ENCODE results near the gene LYZ. TPM values are rescaled to one million over a fixed set of nuclear protein-coding genes. Genes with fewer than 3 reads are reported as not detected.

LYZ gene
- total RNA-seq, 2 experiments from 2014 or later = not detected

DNA sequence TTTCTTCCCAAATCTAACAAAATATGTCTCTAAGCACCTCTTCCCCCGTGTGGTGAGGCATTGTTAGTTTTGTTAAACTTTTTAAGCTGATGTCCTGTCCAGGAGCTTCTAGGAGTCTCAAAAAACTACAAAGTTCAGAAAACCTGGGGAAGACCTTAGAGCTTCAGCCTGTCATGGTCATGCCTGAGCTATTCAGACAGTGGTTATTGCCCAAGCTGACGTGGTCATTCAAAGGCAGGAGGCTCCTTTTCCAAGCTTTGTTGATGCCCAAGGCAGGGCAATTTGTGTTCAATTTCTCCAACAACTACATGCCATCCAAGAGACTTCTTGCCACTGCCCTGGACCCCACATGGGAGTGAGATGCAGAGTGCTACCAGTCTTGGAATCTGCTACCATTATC lies 5.8 kb upstream of the LYZ start:
- Mint-ChIP-seq H3K4me3 (no peak overlapping the region), H3K27ac (no peak overlapping the region), H3K4me1 (ENCODE audit: low read depth) (no peaks in the 10 kb centered on the region), H3K27me3 (ENCODE audit: low read depth) (no peaks in the 10 kb centered on the region), H3K36me3 (ENCODE audit: low read depth) (no peaks in the 10 kb centered on the region), H3K9me3 (no peaks in the 10 kb centered on the region)
- no peak for DNase-seq
- CTCF ChIA-PET = interaction anchor here (2.2 kb wide), 1 partner anchor 15 kb away, joined by 8 read pairs; no protein-coding TSS in a partner anchor
- intact Hi-C loops (cut with micrococcal nuclease) = loop anchor here (5.0 kb wide), 1 partner anchor 1095 kb away; no protein-coding TSS in a partner anchor

DNA sequence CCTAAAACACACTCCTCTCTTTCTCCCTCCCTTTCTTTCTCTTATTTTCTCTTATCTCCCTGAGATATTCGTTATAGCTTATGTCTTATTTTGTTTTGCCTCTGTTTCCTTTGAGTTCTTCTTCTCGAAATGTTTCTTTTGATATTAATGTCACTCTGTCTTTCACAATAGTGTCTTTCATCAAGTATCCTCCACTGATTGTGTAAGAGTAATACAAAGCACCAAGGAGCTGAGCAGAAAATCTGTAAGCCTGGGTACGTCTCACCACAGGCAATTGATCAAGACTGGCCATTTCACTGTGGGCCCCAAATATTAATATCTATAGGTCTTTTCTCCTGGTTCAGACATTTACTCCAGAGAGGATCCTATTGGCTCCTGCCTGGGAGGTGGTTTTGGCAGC lies 4.8 kb upstream of the LYZ start:
- CTCF ChIA-PET = interaction anchor here (1.0 to 2.2 kb wide), 3 partner anchors 15 to 227 kb away, joined by 3 to 8 read pairs (median 3); no protein-coding TSS in a partner anchor
- Mint-ChIP-seq H3K4me3 (no peak overlapping the region), H3K36me3 (ENCODE audit: low read depth) (no peaks in the 10 kb centered on the region), H3K4me1 (ENCODE audit: low read depth) (peaks cover 4% of the 10 kb centered on the region), H3K27ac (no peak overlapping the region), H3K27me3 (ENCODE audit: low read depth) (no peaks in the 10 kb centered on the region), H3K9me3 (no peaks in the 10 kb centered on the region)
- intact Hi-C loops (cut with micrococcal nuclease) = loop anchor here (5.0 kb wide), 1 partner anchor 1094 kb away; no protein-coding TSS in a partner anchor
- DNase-seq = no peak

DNA sequence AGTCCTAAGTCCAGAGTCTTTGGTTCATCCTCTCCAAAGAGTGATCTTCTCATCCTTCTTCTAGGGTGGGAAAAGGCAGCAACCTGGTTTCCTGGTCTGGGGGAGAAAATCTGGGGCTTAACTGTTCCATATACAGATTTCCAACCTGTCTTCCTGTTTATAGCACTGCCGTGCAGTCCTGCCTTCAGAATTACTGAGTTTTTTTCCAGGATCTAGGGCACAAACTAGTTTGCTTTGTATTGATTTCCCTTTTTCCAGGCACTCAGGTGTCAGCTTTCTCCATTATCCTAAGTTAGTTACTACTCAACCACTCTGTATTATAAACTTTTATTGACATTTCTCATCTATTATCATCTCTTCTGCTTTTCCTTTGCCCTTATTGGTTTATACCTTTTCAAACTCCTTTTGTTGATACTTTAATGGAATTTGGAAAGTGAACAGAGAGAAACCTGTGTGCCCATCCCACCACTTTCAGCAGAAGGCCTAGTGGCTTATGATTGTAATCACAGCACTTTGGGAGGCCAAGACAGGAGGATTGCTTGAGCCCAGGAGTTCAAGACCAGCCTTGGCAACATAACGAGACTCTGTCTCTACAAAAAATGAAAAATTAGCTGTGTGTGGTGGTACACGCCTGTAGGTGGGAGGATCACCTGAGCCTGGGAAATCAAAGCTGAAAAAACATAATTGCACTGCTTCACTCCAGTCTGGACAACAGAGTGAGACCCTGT lies 4.1 kb upstream of the LYZ start:
- Mint-ChIP-seq H3K27me3 (ENCODE audit: low read depth) (no peaks in the 10 kb centered on the region), H3K36me3 (ENCODE audit: low read depth) (no peaks in the 10 kb centered on the region), H3K9me3 (no peaks in the 10 kb centered on the region), H3K27ac (no peak overlapping the region), H3K4me1 (ENCODE audit: low read depth) (peaks cover 4% of the 10 kb centered on the region), H3K4me3 (no peak overlapping the region)
- intact Hi-C loops (cut with micrococcal nuclease) = loop anchor here (5.0 kb wide), 1 partner anchor 1093 kb away; no protein-coding TSS in a partner anchor
- DNase-seq = no peak
- CTCF ChIA-PET = interaction anchor here (0.6 to 2.2 kb wide), 4 partner anchors 14 to 227 kb away, joined by 3 to 8 read pairs (median 3); no protein-coding TSS in a partner anchor

DNA sequence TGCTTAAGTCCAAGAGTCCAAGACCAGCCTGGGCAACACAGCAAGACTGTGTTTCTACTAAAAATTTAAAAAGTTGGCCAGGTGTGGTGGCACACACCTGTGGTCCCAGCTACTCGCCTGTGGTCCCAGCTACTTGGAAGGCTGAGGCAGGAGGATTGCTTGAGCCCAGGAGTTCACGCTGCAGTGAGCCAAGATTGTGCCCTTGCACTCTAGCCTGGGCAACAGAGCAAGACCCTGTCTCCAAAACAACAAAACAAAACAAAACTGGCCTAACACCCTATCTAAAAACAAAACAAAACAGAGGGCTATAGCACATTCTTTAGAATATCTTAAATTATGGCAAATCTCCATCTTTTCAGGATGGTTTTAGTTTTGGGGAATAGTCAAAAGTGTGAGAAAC lies 3.1 kb upstream of the LYZ start:
- H3K36me3 Mint-ChIP-seq (ENCODE audit: low read depth) = no peaks in the 10 kb centered on the region
- H3K27me3 Mint-ChIP-seq (ENCODE audit: low read depth) = no peaks in the 10 kb centered on the region
- CTCF ChIA-PET = no interaction called here
- intact Hi-C loops (cut with micrococcal nuclease) = no loop called here
- H3K4me1 Mint-ChIP-seq (ENCODE audit: low read depth) = peaks cover 4% of the 10 kb centered on the region
- H3K27ac Mint-ChIP-seq = no peak overlapping the region
- DNase-seq = no peak
- no peaks in the 10 kb centered on the region for H3K9me3 Mint-ChIP-seq
- H3K4me3 Mint-ChIP-seq = no peak overlapping the region

DNA sequence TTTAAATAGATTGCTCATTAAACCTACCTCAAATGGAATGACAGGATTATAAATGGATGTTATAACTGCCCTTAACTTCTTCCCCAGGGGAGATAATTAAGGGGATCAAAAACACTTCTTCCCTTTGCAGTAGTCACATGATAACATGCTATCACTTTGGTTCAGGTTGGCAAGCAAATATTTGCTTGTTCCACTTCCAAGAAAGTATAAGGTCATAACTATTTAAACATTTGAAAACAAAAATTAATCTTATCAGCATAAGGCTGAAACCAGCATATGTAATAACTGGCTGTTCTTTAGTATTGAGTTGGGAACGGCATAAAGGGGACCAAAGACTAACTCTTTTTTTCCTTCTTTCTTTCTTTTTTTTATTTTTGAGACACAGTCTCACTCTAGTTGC lies 2.4 kb upstream of the LYZ start:
- no peak for DNase-seq
- Mint-ChIP-seq H3K4me1 (ENCODE audit: low read depth) (peaks cover 4% of the 10 kb centered on the region), H3K4me3 (no peak overlapping the region), H3K27ac (no peak overlapping the region), H3K36me3 (ENCODE audit: low read depth) (no peaks in the 10 kb centered on the region), H3K27me3 (ENCODE audit: low read depth) (no peaks in the 10 kb centered on the region), H3K9me3 (no peaks in the 10 kb centered on the region)
- CTCF ChIA-PET = no interaction called here
- intact Hi-C loops (cut with micrococcal nuclease) = no loop called here

DNA sequence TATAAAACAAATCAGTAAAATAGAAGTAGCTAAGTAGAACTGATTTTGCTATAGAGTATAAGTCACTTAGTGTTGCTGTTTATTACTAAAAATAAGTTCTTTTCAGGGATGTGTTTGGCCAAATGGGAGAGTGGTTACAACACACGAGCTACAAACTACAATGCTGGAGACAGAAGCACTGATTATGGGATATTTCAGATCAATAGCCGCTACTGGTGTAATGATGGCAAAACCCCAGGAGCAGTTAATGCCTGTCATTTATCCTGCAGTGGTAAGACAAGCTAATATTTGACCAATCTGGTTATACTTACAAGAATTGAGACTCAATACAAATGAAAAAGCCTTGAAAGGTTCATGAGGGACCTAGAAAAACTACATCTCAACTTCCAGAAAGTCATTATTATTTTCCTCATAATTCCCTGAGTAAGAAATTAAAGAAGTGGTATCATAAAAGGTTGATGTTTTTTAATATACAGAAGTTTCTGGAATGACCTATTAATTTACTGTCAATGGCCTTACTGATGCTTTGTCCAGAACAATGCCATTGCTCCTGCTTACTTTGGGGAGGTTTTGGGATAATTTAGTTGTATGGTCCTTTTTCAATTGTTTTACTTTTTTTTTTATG lies 1.9 kb downstream of the LYZ start:
- H3K4me1 Mint-ChIP-seq (ENCODE audit: low read depth) = peaks cover 4% of the 10 kb centered on the region
- DNase-seq = no peak
- H3K27ac Mint-ChIP-seq = no peak overlapping the region
- CTCF ChIA-PET = interaction anchor here (0.6 to 1.9 kb wide), 3 partner anchors 12 to 140 kb away, joined by 3 to 6 read pairs (median 3); no protein-coding TSS in a partner anchor
- H3K9me3 Mint-ChIP-seq = no peaks in the 10 kb centered on the region
- intact Hi-C loops (cut with micrococcal nuclease) = loop anchor here (10.0 kb wide), 1 partner anchor 1375 kb away; no protein-coding TSS in a partner anchor
- H3K4me3 Mint-ChIP-seq = no peak overlapping the region
- no peaks in the 10 kb centered on the region for H3K36me3 Mint-ChIP-seq (ENCODE audit: low read depth)
- no peaks in the 10 kb centered on the region for H3K27me3 Mint-ChIP-seq (ENCODE audit: low read depth)

DNA sequence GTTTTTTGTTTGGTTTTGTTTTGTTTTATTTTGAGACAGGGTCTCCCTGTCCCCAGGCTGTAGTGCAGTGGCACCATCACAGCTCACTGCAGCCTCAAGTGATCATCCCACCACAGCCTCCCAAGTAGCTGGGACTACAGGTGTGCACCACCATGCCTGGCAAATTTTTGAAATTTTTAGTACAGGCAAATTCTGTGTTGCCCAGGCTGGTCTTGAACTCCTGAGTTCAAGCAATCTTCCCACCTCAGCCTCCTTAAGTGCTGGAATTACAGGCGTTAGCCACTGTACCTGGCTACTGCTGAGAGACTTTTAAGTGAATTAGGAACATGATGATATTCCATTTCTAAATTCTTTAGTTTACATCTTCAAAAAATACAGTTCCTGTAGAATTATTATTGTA lies 2.6 kb downstream of the LYZ start:
- Mint-ChIP-seq H3K27me3 (ENCODE audit: low read depth) (no peaks in the 10 kb centered on the region), H3K36me3 (ENCODE audit: low read depth) (no peaks in the 10 kb centered on the region), H3K4me3 (no peak overlapping the region), H3K27ac (no peak overlapping the region), H3K9me3 (no peaks in the 10 kb centered on the region), H3K4me1 (ENCODE audit: low read depth) (peaks cover 4% of the 10 kb centered on the region)
- intact Hi-C loops (cut with micrococcal nuclease) = loop anchor here (10.0 kb wide), 1 partner anchor 1374 kb away; no protein-coding TSS in a partner anchor
- no peak for DNase-seq
- CTCF ChIA-PET = no interaction called here

DNA sequence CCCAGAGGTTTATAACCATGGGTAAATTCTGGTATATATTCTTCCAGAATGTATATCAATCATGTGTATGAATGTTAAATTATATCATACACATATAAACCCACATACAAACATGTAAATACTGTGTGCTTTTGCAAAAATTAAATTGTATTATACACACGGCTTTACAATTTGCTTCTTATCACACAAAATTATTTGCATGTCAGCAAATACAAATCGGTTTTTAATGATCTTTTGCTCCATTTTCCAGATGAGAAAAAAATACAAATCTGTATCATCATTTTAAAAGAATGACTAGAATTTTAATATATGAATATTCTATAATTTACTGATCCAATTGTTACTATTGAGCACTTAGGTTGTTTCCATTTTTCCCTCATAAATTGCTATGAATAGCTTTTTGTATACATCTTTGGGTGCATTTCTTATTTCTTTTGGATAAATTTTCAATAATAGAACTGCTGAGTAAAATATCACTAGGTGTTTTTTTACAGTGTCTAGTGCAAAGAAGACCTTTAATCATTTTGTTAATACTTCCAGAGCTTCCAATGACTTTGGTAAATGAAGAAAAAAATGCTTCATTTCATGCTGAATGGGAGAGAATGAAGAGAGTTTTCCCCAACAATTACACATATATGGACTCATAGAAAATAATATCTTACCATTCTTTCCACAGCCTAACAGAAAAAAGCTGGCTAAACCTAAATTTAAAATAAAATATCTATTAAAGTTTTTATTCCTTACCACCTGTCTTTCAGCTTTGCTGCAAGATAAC lies 3.5 kb downstream of the LYZ start:
- Mint-ChIP-seq H3K9me3 (no peaks in the 10 kb centered on the region), H3K27ac (no peak overlapping the region), H3K4me1 (ENCODE audit: low read depth) (peaks cover 4% of the 10 kb centered on the region), H3K36me3 (ENCODE audit: low read depth) (no peaks in the 10 kb centered on the region), H3K4me3 (no peak overlapping the region), H3K27me3 (ENCODE audit: low read depth) (no peaks in the 10 kb centered on the region)
- intact Hi-C loops (cut with micrococcal nuclease) = loop anchor here (10.0 kb wide), 1 partner anchor 1373 kb away; no protein-coding TSS in a partner anchor
- no peak for DNase-seq
- CTCF ChIA-PET = interaction anchor here (0.6 kb wide), 1 partner anchor 62 kb away, joined by 3 read pairs; no protein-coding TSS in a partner anchor

DNA sequence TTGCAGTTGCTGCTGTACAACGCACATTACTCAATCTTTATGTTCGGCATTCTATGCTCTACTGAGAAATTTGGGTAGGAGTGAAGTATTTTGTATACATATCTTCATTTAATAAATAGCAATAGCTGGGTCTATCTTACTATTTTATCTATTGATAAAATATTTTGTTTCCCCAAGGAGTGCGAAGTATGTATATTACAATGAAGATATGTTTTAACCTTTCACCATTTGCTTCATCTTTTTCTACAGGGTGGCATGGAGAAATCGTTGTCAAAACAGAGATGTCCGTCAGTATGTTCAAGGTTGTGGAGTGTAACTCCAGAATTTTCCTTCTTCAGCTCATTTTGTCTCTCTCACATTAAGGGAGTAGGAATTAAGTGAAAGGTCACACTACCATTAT lies 4.7 kb downstream of the LYZ start:
- Mint-ChIP-seq H3K9me3 (no peaks in the 10 kb centered on the region), H3K36me3 (ENCODE audit: low read depth) (no peaks in the 10 kb centered on the region), H3K4me1 (ENCODE audit: low read depth) (peaks cover 9% of the 10 kb centered on the region), H3K4me3 (no peak overlapping the region), H3K27ac (no peak overlapping the region), H3K27me3 (ENCODE audit: low read depth) (no peaks in the 10 kb centered on the region)
- DNase-seq = no peak
- intact Hi-C loops (cut with micrococcal nuclease) = loop anchor here (10.0 kb wide), 1 partner anchor 1372 kb away; no protein-coding TSS in a partner anchor
- CTCF ChIA-PET = interaction anchor here (0.6 kb wide), 1 partner anchor 44 kb away, joined by 3 read pairs; no protein-coding TSS in a partner anchor

DNA sequence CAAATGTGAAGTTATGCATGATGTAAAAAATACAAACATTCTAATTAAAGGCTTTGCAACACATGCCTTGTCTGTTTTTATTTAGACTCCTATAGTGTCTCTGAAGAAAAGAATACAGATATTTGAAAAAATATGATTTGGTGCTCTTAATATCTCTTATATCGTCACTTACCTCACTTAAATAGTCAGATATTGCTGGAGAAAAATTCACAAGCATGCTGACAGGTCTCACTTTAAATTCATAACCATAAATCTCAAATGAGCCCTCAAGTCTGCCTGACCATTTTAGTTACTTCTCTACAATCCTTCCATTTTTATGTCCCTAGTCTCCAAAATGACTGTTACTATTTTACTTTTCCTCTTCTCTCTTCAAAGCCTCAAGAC lies 6.0 kb downstream of the LYZ start:
- CTCF ChIA-PET = interaction anchor here (0.8 kb wide), 1 partner anchor 286 kb away, joined by 3 read pairs; no protein-coding TSS in a partner anchor
- Mint-ChIP-seq H3K4me1 (ENCODE audit: low read depth) (peaks cover 12% of the 10 kb centered on the region), H3K9me3 (no peaks in the 10 kb centered on the region), H3K27me3 (ENCODE audit: low read depth) (no peaks in the 10 kb centered on the region), H3K27ac (no peak overlapping the region), H3K36me3 (ENCODE audit: low read depth) (no peaks in the 10 kb centered on the region), H3K4me3 (no peak overlapping the region)
- intact Hi-C loops (cut with micrococcal nuclease) = loop anchor here (10.0 kb wide), 1 partner anchor 1371 kb away; no protein-coding TSS in a partner anchor
- no peak for DNase-seq

DNA sequence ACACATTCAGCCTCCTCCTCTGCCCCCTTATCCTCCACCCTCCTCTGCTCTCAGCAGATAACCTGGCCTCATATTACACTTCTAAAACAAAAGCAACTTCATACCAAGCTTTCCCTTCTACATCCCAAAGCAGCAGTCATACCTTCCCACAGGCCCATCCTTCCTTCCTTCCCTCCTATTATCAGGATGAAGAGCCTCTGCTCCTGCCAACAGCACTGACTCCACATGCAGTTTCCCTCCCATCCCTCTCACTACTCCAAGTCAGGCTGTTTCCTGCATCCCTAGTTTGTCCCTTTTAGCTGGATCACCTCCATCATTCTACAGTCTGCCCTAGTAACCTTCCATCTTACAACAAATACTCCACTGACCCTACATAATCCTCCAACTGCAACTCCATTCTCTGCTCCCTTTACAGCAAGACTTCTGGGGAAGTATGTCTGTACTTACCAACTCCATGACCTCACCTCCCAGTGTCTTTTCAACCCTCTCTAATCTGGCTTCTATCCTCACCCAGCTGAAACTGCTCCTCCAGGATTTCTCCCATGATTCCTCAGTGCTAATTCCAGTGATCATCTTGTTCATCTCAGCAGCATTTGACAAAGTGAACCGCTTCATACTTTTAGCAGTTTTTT lies 6.5 kb downstream of the LYZ start:
- Mint-ChIP-seq H3K36me3 (ENCODE audit: low read depth) (no peaks in the 10 kb centered on the region), H3K27ac (no peak overlapping the region), H3K9me3 (no peaks in the 10 kb centered on the region), H3K27me3 (ENCODE audit: low read depth) (no peaks in the 10 kb centered on the region), H3K4me3 (no peak overlapping the region), H3K4me1 (ENCODE audit: low read depth) (peaks cover 16% of the 10 kb centered on the region)
- DNase-seq = no peak
- CTCF ChIA-PET = interaction anchor here (0.8 kb wide), 1 partner anchor 285 kb away, joined by 3 read pairs; no protein-coding TSS in a partner anchor
- intact Hi-C loops (cut with micrococcal nuclease) = loop anchor here (5.0 to 10.0 kb wide), 2 partner anchors 523 to 1370 kb away; no protein-coding TSS in a partner anchor

Measured in activated naive CD4-positive, alpha-beta T cell treated with anti-CD3 and anti-CD28 coated beads for 36 hours (primary cell).